Activated CD8-positive, alpha-beta T cell treated with anti-CD3 and anti-CD28 coated beads for 36 hours (primary cell): ENCODE results near the gene DCPS. TPM values are rescaled to one million over a fixed set of nuclear protein-coding genes. Genes with fewer than 3 reads are reported as not detected.
A peak's percentile ranks its signal among the peaks of the same experiment; 100 is the strongest.
"Not testable (repeated sequence)": the region's sequence is repeated elsewhere in the genome, so short reads cannot be mapped to it uniquely, and the experiment has no call there.

Experiments
- ATAC-seq: fragments of 200-7000 bp; cut with Tn5 transposase; one replicate; pipeline ENCODE4 v1.10.0; 2021; ENCODE audit warnings: mild to moderate bottlenecking, moderate library complexity
- CTCF ChIA-PET: fragments of 350-600 bp; sonication (Branson Sonifier 250); formaldehyde crosslinking; loops from one replicate; lab custom pipeline; 2021; ENCODE audit warnings: antibody characterized with exemption; lab: Charles Lee
- POLR2A ChIA-PET: fragments of 350-600 bp; sonication (Branson Sonifier 250); formaldehyde crosslinking; loops from one replicate; lab custom pipeline; 2021; ENCODE audit warnings: antibody characterized with exemption; lab: Charles Lee
- DNase-seq: peaks from one replicate; pipeline ENCODE4 v3.0.0-alpha.2; 2020
- H3K27ac Mint-ChIP-seq: one replicate; pipeline ENCODE4 v1.8.0; 2021; ENCODE audit warnings: mild to moderate bottlenecking, mixed read lengths
- H3K27me3 Mint-ChIP-seq: one replicate; pipeline ENCODE4 v1.8.0; 2021; ENCODE audit warnings: mixed read lengths
- H3K36me3 Mint-ChIP-seq: one replicate; pipeline ENCODE4 v1.8.0; 2021; ENCODE audit warnings: low read depth, mixed read lengths
- H3K4me1 Mint-ChIP-seq: one replicate; pipeline ENCODE4 v1.8.0; 2021; ENCODE audit warnings: low read depth, mixed read lengths
- H3K4me3 Mint-ChIP-seq: one replicate; pipeline ENCODE4 v1.8.0; 2021; ENCODE audit warnings: mild to moderate bottlenecking, moderate library complexity, mixed read lengths
- H3K9me3 Mint-ChIP-seq: one replicate; pipeline ENCODE4 v1.8.0; 2021; ENCODE audit warnings: mixed read lengths
- CTCF ChIP-seq: fragments of 200-600 bp; IDR thresholded peaks from one replicate; pipeline ENCODE4 v1.8.0; 2022; ENCODE audit warnings: antibody characterized with exemption, mild to moderate bottlenecking
- intact Hi-C: fragments of 100-400 bp; cut with micrococcal nuclease; formaldehyde crosslinking; loops from one replicate; pipeline ENCODE4 v1.10.0; 2022
- total RNA-seq, 2 experiments: library from RNA; stranded (reverse); gene quantifications; one replicate each; pipeline ENCODE4 v1.2.3, GENCODE V29; 2021

Gene DCPS
- total RNA-seq, 2 experiments from 2014 or later, result 17.2 to 18.8 TPM

- no peak overlapping the region for H3K27ac Mint-ChIP-seq
- intact Hi-C loops, result no loop called here
- no peaks in the 10 kb centered on the region for H3K27me3 Mint-ChIP-seq
- H3K9me3 Mint-ChIP-seq, result no peaks in the 10 kb centered on the region
- no peak for ATAC-seq
- CTCF ChIA-PET, result no interaction called here
- POLR2A ChIA-PET, result interaction anchor here (1.4 kb wide), 1 partner anchor 15 kb away, joined by 3 read pairs; no protein-coding TSS in a partner anchor
- no peak overlapping the region for H3K4me3 Mint-ChIP-seq
- no peak for TF ChIP-seq CTCF
- H3K36me3 Mint-ChIP-seq, result peaks cover 26% of the 10 kb centered on the region
- DNase-seq, result no peak
- peaks cover 18% of the 10 kb centered on the region for H3K4me1 Mint-ChIP-seq
Observed at GRCh38 chr11:126297004-126297403, 6.9 kb upstream of the DCPS start.

GRCh38 chr11:126304457-126305075 lies 706 bp downstream of the DCPS start:
- Mint-ChIP-seq H3K9me3 (no peaks in the 10 kb centered on the region), H3K36me3 (peaks cover 27% of the 10 kb centered on the region), H3K4me1 (peaks cover 23% of the 10 kb centered on the region), H3K27me3 (no peaks in the 10 kb centered on the region), H3K4me3 (peak overlapping the region; percentile 90), H3K27ac (peak overlapping the region; percentile 99)
- intact Hi-C loops, result loop anchor here (5.0 kb wide), 1 partner anchor 178 kb away; no protein-coding TSS in a partner anchor
- ATAC-seq (peak; percentile 24), DNase-seq (no peak)
- no peak for TF ChIP-seq CTCF
- ChIA-PET POLR2A (interaction anchor here (1.0 to 1.9 kb wide), 6 partner anchors 10 to 93 kb away, joined by 3 to 10 read pairs (median 6); partner anchors contain the start of genes FAM118B, RPUSD4 and ST3GAL4), CTCF (interaction anchor here (0.7 to 2.1 kb wide), 3 partner anchors 12 to 176 kb away, joined by 3 to 9 read pairs (median 6); no protein-coding TSS in a partner anchor)

GRCh38 chr11:126305699-126306098 lies 1.8 kb downstream of the DCPS start:
- Mint-ChIP-seq H3K4me3 (peak overlapping the region; percentile 57), H3K27me3 (no peaks in the 10 kb centered on the region), H3K9me3 (no peaks in the 10 kb centered on the region), H3K4me1 (peaks cover 27% of the 10 kb centered on the region), H3K27ac (peak overlapping the region; percentile 82), H3K36me3 (peaks cover 29% of the 10 kb centered on the region)
- ATAC-seq (peak; percentile 38), DNase-seq (peak; percentile 48)
- no peak for TF ChIP-seq CTCF
- intact Hi-C loops, result loop anchor here (5.0 kb wide), 1 partner anchor 177 kb away; no protein-coding TSS in a partner anchor
- ChIA-PET CTCF (interaction anchor here (0.7 to 2.1 kb wide), 3 partner anchors 9 to 175 kb away, joined by 3 to 8 read pairs (median 6); no protein-coding TSS in a partner anchor), POLR2A (interaction anchor here (0.6 to 1.6 kb wide), 4 partner anchors 11 to 36 kb away, joined by 3 to 4 read pairs (median 3); partner anchors contain the start of genes FOXRED1 and SRPRA)

- DNase-seq, result peak; percentile 65
- peak; percentile 32 for TF ChIP-seq CTCF
- no peak overlapping the region for H3K4me3 Mint-ChIP-seq
- CTCF ChIA-PET, result interaction anchor here (0.6 to 5.9 kb wide), 4 partner anchors 8 to 172 kb away, joined by 3 to 65 read pairs (median 19); no protein-coding TSS in a partner anchor
- H3K27ac Mint-ChIP-seq, result peak overlapping the region; percentile 27
- no peaks in the 10 kb centered on the region for H3K9me3 Mint-ChIP-seq
- intact Hi-C loops, result loop anchor here (5.0 kb wide), 1 partner anchor 175 kb away; no protein-coding TSS in a partner anchor
- peaks cover 27% of the 10 kb centered on the region for H3K4me1 Mint-ChIP-seq
- POLR2A ChIA-PET, result no interaction called here
- no peaks in the 10 kb centered on the region for H3K27me3 Mint-ChIP-seq
- no peak for ATAC-seq
- peaks cover 30% of the 10 kb centered on the region for H3K36me3 Mint-ChIP-seq
Observed at GRCh38 chr11:126307706-126308105, 3.8 kb downstream of the DCPS start.

- Mint-ChIP-seq H3K27ac (no peak overlapping the region), H3K36me3 (peaks cover 29% of the 10 kb centered on the region), H3K27me3 (no peaks in the 10 kb centered on the region), H3K4me3 (no peak overlapping the region), H3K4me1 (peaks cover 23% of the 10 kb centered on the region), H3K9me3 (no peaks in the 10 kb centered on the region)
- ChIA-PET POLR2A (no interaction called here), CTCF (interaction anchor here (0.6 to 5.9 kb wide), 5 partner anchors 8 to 172 kb away, joined by 3 to 65 read pairs (median 16); no protein-coding TSS in a partner anchor)
- intact Hi-C loops, result loop anchor here (5.0 kb wide), 1 partner anchor 174 kb away; no protein-coding TSS in a partner anchor
- TF ChIP-seq CTCF, result no peak
- ATAC-seq, result no peak
- DNase-seq, result no peak
Observed at GRCh38 chr11:126308271-126308671, 4.4 kb downstream of the DCPS start.

GRCh38 chr11:126308771-126309170 lies 4.9 kb downstream of the DCPS start:
- H3K27me3 Mint-ChIP-seq, ATAC-seq, DNase-seq, H3K27ac Mint-ChIP-seq, H3K9me3 Mint-ChIP-seq, POLR2A ChIA-PET, H3K4me3 Mint-ChIP-seq: not testable (repeated sequence)
- CTCF ChIA-PET, result interaction anchor here (3.1 to 5.9 kb wide), 3 partner anchors 9 to 171 kb away, joined by 16 to 65 read pairs (median 35); no protein-coding TSS in a partner anchor
- H3K36me3 Mint-ChIP-seq, result peaks cover 27% of the 10 kb centered on the region
- intact Hi-C loops, result loop anchor here (5.0 kb wide), 1 partner anchor 174 kb away; no protein-coding TSS in a partner anchor
- peaks cover 21% of the 10 kb centered on the region for H3K4me1 Mint-ChIP-seq
